IMR-90 (cell line): ENCODE measurements around the gene ARHGAP10. TPM values are rescaled to one million over a fixed set of nuclear protein-coding genes. Genes with fewer than 3 reads are reported as not detected.

Experiments used
- ATAC-seq: fragments of 200-7000 bp; cut with Tn5 transposase; 2 replicates; pipeline ENCODE4 v1.9.1; 2020; ENCODE audit warnings: low read depth, mild to moderate bottlenecking, moderate library complexity
- BruUV-seq: library from RNA; stranded (reverse); fragments of 400-500 nt; replicated peaks from 2 replicates; lab custom pipeline; 2021; lab: Mats Ljungman, UMichigan
- CTCF ChIA-PET: fragments of 300-600 bp; formaldehyde crosslinking; extraction: SDS; loops from one replicate; lab custom pipeline; 2021; ENCODE audit warnings: antibody characterized with exemption; lab: Yijun Ruan, JAX
- POLR2A ChIA-PET: fragments of 300-600 bp; sonication (Branson Sonifier 250); formaldehyde crosslinking; loops from one replicate; lab custom pipeline; 2022; ENCODE audit warnings: antibody characterized with exemption; ENCODE audit not compliant: unreplicated experiment; lab: Charles Lee
- DNase-seq: peaks from one replicate; pipeline ENCODE4 v3.0.0; 2013
- H2AFZ ChIP-seq: replicated peaks from 2 replicates; pipeline ENCODE3; 2013; ENCODE audit warnings: low read length, mild to moderate bottlenecking; ENCODE audit not compliant: poor library complexity
- H2AK5ac ChIP-seq: 2 replicates; pipeline ENCODE4 v1.6.1; 2013; ENCODE audit warnings: low read depth, low read length, inconsistent platforms
- H2AK9ac ChIP-seq: replicated peaks from 2 replicates; pipeline ENCODE3; 2013; ENCODE audit warnings: mild to moderate bottlenecking, low read depth, low read length, moderate library complexity; ENCODE audit not compliant: poor library complexity
- H2BK120ac ChIP-seq: 2 replicates; pipeline ENCODE4 v1.6.1; 2013; ENCODE audit warnings: low read depth, low read length, inconsistent platforms
- H2BK15ac ChIP-seq: 3 replicates; pipeline ENCODE4 v1.6.1; 2013; ENCODE audit warnings: low read depth, low read length, inconsistent platforms
- H2BK20ac ChIP-seq: 2 replicates; pipeline ENCODE4 v1.6.1; 2013; ENCODE audit warnings: low read depth, mild to moderate bottlenecking, inconsistent platforms, low read length, moderate library complexity
- H2BK5ac ChIP-seq: 2 replicates; pipeline ENCODE4 v1.6.1; 2013; ENCODE audit warnings: mild to moderate bottlenecking, low read depth, low read length, inconsistent platforms; ENCODE audit not compliant: poor library complexity, severe bottlenecking
- H3K14ac ChIP-seq: replicated peaks from 2 replicates; pipeline ENCODE4 v1.6.1; 2013; ENCODE audit warnings: low read depth, low read length, inconsistent platforms
- H3K18ac ChIP-seq: 2 replicates; pipeline ENCODE4 v1.6.1; 2013; ENCODE audit warnings: low read depth, low read length, control low read depth
- H3K23ac ChIP-seq: 2 replicates; pipeline ENCODE4 v1.6.1; 2013; ENCODE audit warnings: low read depth, low read length, inconsistent platforms
- H3K27ac ChIP-seq: 2 replicates; pipeline ENCODE4 v1.5.1; 2013; ENCODE audit warnings: mild to moderate bottlenecking, control low read depth, low read length; ENCODE audit not compliant: insufficient read depth
- H3K27me3 ChIP-seq: 2 replicates; pipeline ENCODE4 v1.6.1; 2013; ENCODE audit warnings: low read length; ENCODE audit not compliant: control insufficient read depth, insufficient read depth
- H3K36me3 ChIP-seq: 2 replicates; pipeline ENCODE4 v1.6.1; 2013; ENCODE audit warnings: low read length, mixed read lengths; ENCODE audit not compliant: control insufficient read depth, insufficient read depth
- H3K4ac ChIP-seq: 2 replicates; pipeline ENCODE4 v1.6.1; 2013; ENCODE audit warnings: low read depth, low read length, inconsistent platforms
- H3K4me1 ChIP-seq: 2 replicates; pipeline ENCODE4 v1.6.1; 2013; ENCODE audit warnings: low read length, mixed read lengths; ENCODE audit not compliant: control insufficient read depth, insufficient read depth
- H3K4me2 ChIP-seq: 2 replicates; pipeline ENCODE4 v1.6.1; 2013; ENCODE audit warnings: low read depth, mild to moderate bottlenecking, control low read depth, low read length, moderate library complexity
- H3K4me3 ChIP-seq: 2 replicates; pipeline ENCODE4 v1.5.1; 2013; ENCODE audit warnings: low read depth, mild to moderate bottlenecking, control low read depth, low read length, moderate library complexity; ENCODE audit not compliant: insufficient read depth
- H3K56ac ChIP-seq: 2 replicates; pipeline ENCODE4 v1.6.1; 2013; ENCODE audit warnings: low read length, inconsistent platforms; ENCODE audit not compliant: insufficient read depth; ENCODE audit errors: extremely low read depth
- H3K79me1 ChIP-seq, 2 experiments: 2 replicates each; pipeline ENCODE4 v1.6.1; 2013; ENCODE audit warnings: low read length in 2 of 2, inconsistent platforms in 1 of 2, low read depth in 1 of 2
- H3K9ac ChIP-seq: 2 replicates; pipeline ENCODE4 v1.6.1; 2013; ENCODE audit warnings: low read depth, low read length, control low read depth
- H3K9me1 ChIP-seq: 2 replicates; pipeline ENCODE4 v1.6.1; 2013; ENCODE audit warnings: low read length, inconsistent platforms; ENCODE audit not compliant: insufficient read depth
- H3K9me3 ChIP-seq: 2 replicates; pipeline ENCODE4 v1.6.1; 2013; ENCODE audit warnings: low read length; ENCODE audit not compliant: control insufficient read depth, insufficient read depth
- H4K20me1 ChIP-seq: 2 replicates; pipeline ENCODE4 v1.6.1; 2013; ENCODE audit warnings: low read length, inconsistent platforms; ENCODE audit not compliant: insufficient read depth
- H4K5ac ChIP-seq: 2 replicates; pipeline ENCODE4 v1.6.1; 2013; ENCODE audit warnings: mild to moderate bottlenecking, low read depth, low read length, control low read depth
- H4K8ac ChIP-seq, 2 experiments: 2 replicates each; pipeline ENCODE4 v1.6.1; 2013; ENCODE audit warnings: low read depth in 2 of 2, low read length in 2 of 2, control low read depth in 1 of 2, inconsistent platforms in 1 of 2
- H4K91ac ChIP-seq: 2 replicates; pipeline ENCODE4 v1.6.1; 2013; ENCODE audit warnings: low read depth, low read length, inconsistent platforms; ENCODE audit not compliant: insufficient read depth
- BHLHE40 ChIP-seq: fragments of 150-350 bp; IDR thresholded peaks from 2 replicates; pipeline ENCODE4 v1.6.1; 2016; ENCODE audit warnings: mild to moderate bottlenecking, low read depth, low read length
- CEBPB ChIP-seq: IDR thresholded peaks from 2 replicates; pipeline ENCODE4 v1.6.1; 2012; ENCODE audit warnings: low read depth, low read length, improper control_type of control experiment
- CHD1 ChIP-seq: IDR thresholded peaks from 2 replicates; pipeline ENCODE4 v1.6.1; 2012; ENCODE audit warnings: low read depth, low read length, improper control_type of control experiment
- CTCF ChIP-seq: conservative IDR thresholded peaks from 2 replicates; pipeline ENCODE4 v1.5.1; 2012; ENCODE audit warnings: mild to moderate bottlenecking, low read depth, low read length, improper control_type of control experiment
- ELK1 ChIP-seq: fragments of 150-350 bp; IDR thresholded peaks from 2 replicates; pipeline ENCODE4 v1.6.1; 2016; ENCODE audit warnings: low read depth, mild to moderate bottlenecking, low read length, moderate library complexity, borderline replicate concordance
- MAFK ChIP-seq: IDR thresholded peaks from 2 replicates; pipeline ENCODE4 v1.6.1; 2012; ENCODE audit warnings: low read depth, low read length, improper control_type of control experiment
- MAZ ChIP-seq: IDR thresholded peaks from 2 replicates; pipeline ENCODE4 v1.6.1; 2012; ENCODE audit warnings: low read depth, mild to moderate bottlenecking, low read length, improper control_type of control experiment, moderate library complexity, borderline replicate concordance
- MXI1 ChIP-seq: IDR thresholded peaks from 2 replicates; pipeline ENCODE4 v1.6.1; 2012; ENCODE audit warnings: low read depth, mild to moderate bottlenecking, low read length, moderate library complexity, borderline replicate concordance
- NFE2L2 ChIP-seq: fragments of 150-350 bp; IDR thresholded peaks from 2 replicates; pipeline ENCODE4 v1.6.1; 2016; ENCODE audit warnings: low read depth, mild to moderate bottlenecking, low read length
- RFX5 ChIP-seq: IDR thresholded peaks from 2 replicates; pipeline ENCODE4 v1.8.0; 2012; ENCODE audit warnings: low read depth, mild to moderate bottlenecking, low read length, moderate library complexity
- SMC3 ChIP-seq: fragments of 150-350 bp; IDR thresholded peaks from 2 replicates; pipeline ENCODE4 v1.6.1; 2016; ENCODE audit warnings: low read depth, mild to moderate bottlenecking, antibody characterized with exemption, low read length, moderate library complexity
- whole genome bisulfite sequencing, 2 experiments: methylation state at CpG; one replicate each; pipeline versions ENCODE4 v1.1.5 to v1.1.7; 2013; ENCODE audit warnings: missing lambda C conversion rate in 2 of 2; ENCODE audit not compliant: insufficient read length in 1 of 2; ENCODE audit errors: extremely low coverage in 2 of 2; 5-methylcytosine and 5-hydroxymethylcytosine counted together
- dilution Hi-C: fragments of 300-500 bp; cut with HindIII; formaldehyde crosslinking; loops from one replicate; pipeline ENCODE4 v1.14.3; 2018; ENCODE audit warnings: low sequenced_read_pairs; ENCODE audit not compliant: unreplicated experiment
- in situ Hi-C: fragments of 300-500 bp; cut with MboI; formaldehyde crosslinking; loops from 3 replicates; pipeline ENCODE4 v1.14.3; 2019; ENCODE audit warnings: low sequenced_read_pairs, inconsistent platforms, mixed read lengths
- intact Hi-C: fragments of 100-400 bp; cut with micrococcal nuclease; formaldehyde crosslinking; loops from 2 replicates; pipeline ENCODE4 v1.10.0; 2022
- polyA plus RNA-seq, 3 experiments: library from polyadenylated mRNA; depleted of rRNA; stranded (reverse); fragments of >200 nt; gene quantifications; 2 replicates each; pipeline ENCODE4 v1.2.3, GENCODE V29; 2012; ENCODE audit warnings: low replicate concordance in 1 of 3
- total RNA-seq: library from RNA; depleted of rRNA; stranded (reverse); fragments of >200 nt; gene quantifications from 2 replicates; pipeline ENCODE4 v1.2.3, GENCODE V29; 2012
- TF ChIP-seq, protein P1 (sequence below): fragments of 150-350 bp; IDR thresholded peaks from 2 replicates; pipeline ENCODE4 v1.6.1; 2017; ENCODE audit warnings: mild to moderate bottlenecking, antibody characterized with exemption, low read length, low read depth

ARHGAP10 gene
- total and polyA plus RNA-seq, 2 of the 4 experiments (the other 2 are of a cell fraction): 27.1 to 29.4 TPM

- no peak overlapping the region for H3K23ac ChIP-seq
- no CpG with 5 or more reads among the region's 2 CpGs for WGBS, 2 experiments
- no peaks in the 10 kb centered on the region for H4K20me1 ChIP-seq
- H3K36me3 ChIP-seq: peaks cover 21% of the 10 kb centered on the region
- no peak overlapping the region for H3K4ac ChIP-seq
- no peaks in the 10 kb centered on the region for H3K4me1 ChIP-seq
- TF ChIP-seq MXI1 (no peak), CTCF (no peak), BHLHE40 (no peak), MAZ (no peak), CHD1 (no peak), RFX5 (no peak), NFE2L2 (no peak), SMC3 (no peak), MAFK (no peak), CEBPB (no peak), ELK1 (no peak)
- TF ChIP-seq, protein P1, sequence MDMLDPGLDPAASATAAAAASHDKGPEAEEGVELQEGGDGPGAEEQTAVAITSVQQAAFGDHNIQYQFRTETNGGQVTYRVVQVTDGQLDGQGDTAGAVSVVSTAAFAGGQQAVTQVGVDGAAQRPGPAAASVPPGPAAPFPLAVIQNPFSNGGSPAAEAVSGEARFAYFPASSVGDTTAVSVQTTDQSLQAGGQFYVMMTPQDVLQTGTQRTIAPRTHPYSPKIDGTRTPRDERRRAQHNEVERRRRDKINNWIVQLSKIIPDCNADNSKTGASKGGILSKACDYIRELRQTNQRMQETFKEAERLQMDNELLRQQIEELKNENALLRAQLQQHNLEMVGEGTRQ: no peak
- H2AK5ac ChIP-seq: no peak overlapping the region
- H2BK5ac ChIP-seq: no peak overlapping the region
- no peak overlapping the region for H3K18ac ChIP-seq
- H2BK20ac ChIP-seq: no peak overlapping the region
- dilution Hi-C loops: no loop called here
- no peak overlapping the region for H2BK15ac ChIP-seq
- H2BK120ac ChIP-seq: no peak overlapping the region
- no peak overlapping the region for H4K8ac ChIP-seq
- in situ Hi-C loops: no loop called here
- H3K9me3 ChIP-seq: no peaks in the 10 kb centered on the region
- H4K5ac ChIP-seq: no peak overlapping the region
- no peak for ATAC-seq
- H4K91ac ChIP-seq: no peak overlapping the region
- peaks cover 0 to 10% of the 10 kb centered on the region in 2 experiments; a peak in 3 of 4 replicates for H3K79me1 ChIP-seq
- no peaks in the 10 kb centered on the region for H3K9me1 ChIP-seq
- no peak overlapping the region for H3K27ac ChIP-seq
- no peak overlapping the region for H3K56ac ChIP-seq
- H3K27me3 ChIP-seq: no peaks in the 10 kb centered on the region
- intact Hi-C loops: no loop called here
- no peak overlapping the region for H3K4me2 ChIP-seq
- ChIA-PET CTCF (interaction anchor here (0.5 kb wide), 1 partner anchor 821 kb away, joined by 4 read pairs; no protein-coding TSS in a partner anchor), POLR2A (no interaction called here)
- H3K14ac ChIP-seq: no peak overlapping the region
- H2AK9ac ChIP-seq: no peak overlapping the region
- no TSS peak for BruUV-seq
- no peak overlapping the region for H3K4me3 ChIP-seq
- H3K9ac ChIP-seq: no peak overlapping the region
- no peak overlapping the region for H2AFZ ChIP-seq
- DNase-seq: no peak
These were observed 177.3 kb downstream of the ARHGAP10 start for GRCh38 chr4:147909225-147909624.
